Right renal cortex interstitium (tissue), 3 donors: Measurements from ENCODE around the gene XYLT1. TPM values are rescaled to one million over a fixed set of nuclear protein-coding genes. Genes with fewer than 3 reads are reported as not detected.
"Not testable (repeated sequence)": the region's sequence is repeated elsewhere in the genome, so short reads cannot be mapped to it uniquely, and the experiment has no call there.

ENCODE experiments used
- DNase-seq, 3 donors: peaks; one replicate each; pipeline ENCODE4 v3.0.0-alpha.2; 2013; ENCODE audit warnings: low read depth in 3 of 3, low spot score in 2 of 3
- polyA plus RNA-seq, 3 donors: library from polyadenylated mRNA; unstranded; fragments of 120-200 nt; gene quantifications; one replicate each; pipeline ENCODE4 v1.2.1, GENCODE V29; 2013; ENCODE audit not compliant: insufficient read length in 3 of 3

XYLT1 gene
- polyA plus RNA-seq, 3 donors = 7.4 to 8.5 (median 8.1) TPM

GRCh38 chr16:17488506-17488905 is 17.7 kb upstream of the XYLT1 start:
- no peak for DNase-seq

- DNase-seq = no peak
Observed at GRCh38 chr16:17483351-17483750, 12.6 kb upstream of the XYLT1 start.

DNA sequence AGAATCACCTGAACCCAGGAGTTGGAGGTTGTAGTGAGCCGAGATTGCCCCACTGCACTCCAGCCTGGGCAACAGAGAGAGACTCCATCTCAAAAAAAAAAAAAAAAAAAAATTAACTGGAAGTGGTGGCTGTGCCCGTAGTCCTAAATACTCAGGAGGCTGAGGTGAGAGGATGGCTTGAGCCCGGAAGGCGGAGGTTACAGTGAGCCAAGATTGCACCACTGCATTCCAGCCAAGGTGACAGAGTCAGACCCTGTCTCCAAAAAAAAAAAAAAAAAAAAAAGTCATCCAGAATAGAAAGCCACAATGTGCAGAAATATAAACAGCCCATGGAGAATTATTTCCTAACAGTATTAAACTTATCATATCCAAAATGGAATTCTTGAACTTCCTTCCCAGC is 11.6 kb upstream of the XYLT1 start:
- not testable (repeated sequence) for DNase-seq

- DNase-seq = no peak
Observed at GRCh38 chr16:17481736-17482135, 11.0 kb upstream of the XYLT1 start.

DNA sequence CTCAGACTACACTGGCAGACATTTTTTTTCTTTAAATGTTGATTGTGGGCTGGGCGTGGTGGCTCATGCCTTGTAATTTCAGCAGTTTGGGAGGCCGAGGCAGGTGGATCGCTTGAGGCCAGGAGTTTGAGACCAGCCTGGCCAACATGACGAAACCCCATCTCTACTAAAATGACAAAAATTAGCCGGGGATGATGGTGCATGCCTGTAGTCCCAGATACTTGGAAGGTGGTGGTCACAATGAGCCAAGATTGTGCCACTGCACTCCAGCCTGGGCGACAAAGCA is 6.4 kb upstream of the XYLT1 start:
- DNase-seq = not testable (repeated sequence)

DNA sequence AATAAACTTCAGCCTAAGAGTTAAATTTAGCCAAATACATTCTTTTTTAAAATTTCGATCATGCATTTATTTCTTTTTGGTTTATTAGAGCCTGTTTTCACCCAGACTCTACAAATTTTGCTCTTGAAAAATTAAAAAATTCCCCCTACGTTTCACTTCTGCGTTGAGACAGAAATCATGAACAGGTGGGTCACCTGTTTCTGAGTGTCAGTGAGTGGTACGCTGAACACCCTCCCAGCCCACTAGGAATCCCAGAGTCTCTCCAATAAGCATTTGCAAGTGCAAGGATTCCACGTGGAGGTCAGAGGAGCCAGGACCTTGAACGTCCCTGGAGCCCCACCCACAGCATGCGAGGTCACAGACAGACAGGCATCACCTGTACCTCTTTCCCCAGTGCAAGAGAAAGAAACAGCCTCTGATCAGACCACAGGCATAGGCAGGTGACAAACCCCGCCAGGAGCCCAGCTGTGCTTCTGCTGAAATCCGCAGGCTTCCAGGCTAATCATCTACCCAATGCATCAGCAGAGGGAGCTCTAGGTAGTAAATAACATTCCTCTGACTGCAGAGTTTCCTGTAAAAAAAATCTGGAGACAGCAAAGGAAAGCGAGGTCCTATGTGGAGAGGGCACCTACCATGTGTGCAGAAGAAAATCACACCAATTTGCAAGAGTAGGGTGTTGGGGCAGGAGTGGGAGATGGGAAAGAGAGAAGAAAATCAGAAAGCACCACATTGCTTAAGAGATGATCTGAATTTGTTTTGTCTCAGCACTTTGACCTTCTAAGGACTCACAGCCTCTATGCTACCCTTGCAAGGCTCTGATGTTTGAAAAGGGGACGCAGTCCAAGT is 5.9 kb upstream of the XYLT1 start:
- DNase-seq = peak in 1 of 3 donors; percentile 61

GRCh38 chr16:17475104-17475503 is 4.3 kb upstream of the XYLT1 start:
- no peak for DNase-seq

- no peak for DNase-seq
Observed at GRCh38 chr16:17474572-17474971, 3.8 kb upstream of the XYLT1 start.

- DNase-seq = no peak
Observed at GRCh38 chr16:17474037-17474436, 3.3 kb upstream of the XYLT1 start.

DNA sequence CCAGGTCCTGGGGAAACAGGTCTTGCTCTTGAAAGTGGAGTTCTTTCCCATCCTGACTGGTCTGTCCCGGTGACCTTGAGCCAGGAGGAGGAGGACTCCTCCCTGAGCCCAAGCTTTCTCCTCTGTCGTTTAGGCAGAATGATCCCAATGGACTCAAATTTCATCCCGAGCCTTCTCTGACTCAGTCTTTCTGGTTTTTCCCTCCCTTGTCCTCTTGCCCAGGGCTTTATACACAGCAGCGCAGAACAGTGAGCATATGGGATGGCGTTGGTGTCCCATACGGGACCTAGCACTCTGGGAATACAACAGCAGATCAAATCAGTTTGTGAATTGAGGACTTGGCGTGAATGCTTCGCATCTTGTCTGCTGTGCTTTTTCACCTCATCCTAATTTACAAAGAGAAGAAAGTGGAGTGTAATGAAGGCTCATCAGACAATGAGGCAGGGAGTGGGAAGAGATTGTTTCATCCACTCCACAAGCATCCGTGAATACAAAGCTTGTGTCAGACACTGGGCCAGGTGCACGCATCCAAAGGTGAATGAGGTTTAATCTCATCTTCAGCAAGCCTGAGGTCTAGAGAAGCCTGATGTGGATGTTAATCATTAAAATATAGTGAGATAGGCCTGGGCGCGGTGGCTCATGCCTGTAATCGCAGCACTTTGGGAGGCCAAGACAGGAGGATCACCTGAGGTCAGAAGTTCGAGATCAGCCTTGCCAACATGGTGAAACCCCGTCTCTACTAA is 1.1 kb upstream of the XYLT1 start:
- no peak for DNase-seq

DNA sequence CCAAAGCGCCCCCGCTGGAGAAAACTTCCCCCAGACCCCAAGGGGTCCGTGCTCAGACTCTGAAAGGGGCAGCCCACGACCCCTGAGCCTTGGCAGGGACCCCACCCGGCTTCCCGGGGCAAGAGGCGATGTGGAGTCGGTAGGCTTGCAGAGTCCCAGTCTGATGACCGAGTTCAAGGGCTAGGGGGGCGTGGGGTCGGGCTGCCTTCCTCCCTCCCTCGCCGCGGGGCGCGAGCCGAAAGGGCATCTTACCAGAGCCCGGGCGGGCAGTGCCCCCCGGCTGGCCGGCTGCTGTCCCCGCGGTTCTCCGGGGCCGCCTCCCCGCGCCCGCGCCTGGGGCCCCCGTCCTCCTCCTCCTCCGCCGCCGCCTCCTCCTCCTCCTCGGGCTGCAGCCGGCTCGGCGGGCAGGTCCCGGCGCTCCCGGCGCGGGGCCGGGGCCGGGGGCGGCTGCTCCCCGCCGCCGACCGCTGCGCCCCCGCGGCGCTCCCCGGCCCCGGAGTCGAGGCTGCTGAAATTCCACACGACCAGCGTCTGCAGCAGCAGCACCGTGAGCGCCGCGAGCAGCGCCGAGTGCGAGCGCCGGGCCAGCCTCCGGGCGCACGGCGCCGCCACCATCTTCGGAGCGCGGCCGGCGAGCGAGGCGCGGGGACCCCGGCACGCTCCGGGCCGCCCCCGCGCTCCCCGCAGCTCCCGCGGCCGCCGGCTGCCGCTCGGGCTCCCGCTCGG is 415 bp downstream of the XYLT1 start:
- no peak for DNase-seq

GRCh38 chr16:17469741-17470181 is 999 bp downstream of the XYLT1 start:
- no peak for DNase-seq

GRCh38 chr16:17469011-17469740 is 1.6 kb downstream of the XYLT1 start:
- DNase-seq = no peak

GRCh38 chr16:17468611-17469010 is 2.1 kb downstream of the XYLT1 start:
- no peak for DNase-seq

DNA sequence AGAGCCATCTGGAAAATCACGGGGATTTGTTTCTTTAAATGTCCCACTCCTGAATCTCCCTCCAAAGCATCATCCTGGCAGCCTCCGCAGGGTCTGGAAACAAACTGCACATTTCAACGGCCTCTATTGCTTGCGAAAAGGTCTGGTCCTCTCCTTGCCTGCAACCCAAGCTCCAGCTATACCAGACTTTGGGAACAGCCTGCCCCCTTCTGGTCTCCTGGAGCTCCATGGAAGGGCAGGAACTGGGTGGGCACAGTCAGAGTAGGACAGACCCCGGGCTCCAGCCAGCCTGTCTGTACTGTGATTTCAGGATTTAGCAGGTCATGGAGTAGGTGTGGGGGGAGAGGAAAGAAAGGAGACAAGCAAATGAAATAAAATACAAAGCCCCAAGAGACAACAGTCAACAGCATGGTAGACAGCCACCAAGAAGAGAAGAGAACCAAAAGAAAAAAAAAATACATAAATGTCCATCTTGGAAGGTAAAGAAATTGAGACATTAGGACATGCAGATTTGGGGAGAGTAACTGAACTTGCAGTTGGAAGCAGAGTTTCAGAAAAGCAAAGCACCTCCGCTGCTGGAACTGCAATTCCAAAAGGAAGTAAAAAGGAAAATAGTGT is 2.7 kb downstream of the XYLT1 start:
- peak in 1 of 3 donors; percentile 65 for DNase-seq

DNA sequence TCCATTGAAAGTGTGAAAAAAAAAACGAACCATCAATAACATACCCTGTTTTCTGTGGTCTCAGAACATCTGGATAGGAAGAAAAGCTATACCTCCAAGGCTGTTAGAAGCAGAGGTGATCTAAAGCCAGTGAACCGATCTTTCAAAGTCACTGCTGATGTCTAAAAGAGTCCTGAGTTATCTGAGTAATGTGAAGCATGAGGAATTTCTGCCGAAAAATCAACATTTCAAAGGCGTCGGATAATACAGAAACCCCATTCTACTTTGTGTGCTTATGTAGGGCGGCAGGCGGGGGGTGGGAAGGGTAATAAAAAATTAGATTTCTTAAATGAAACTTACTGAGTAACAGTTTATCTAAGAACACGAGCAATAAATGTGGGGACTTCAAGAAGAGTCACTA is 3.9 kb downstream of the XYLT1 start:
- no peak for DNase-seq

DNA sequence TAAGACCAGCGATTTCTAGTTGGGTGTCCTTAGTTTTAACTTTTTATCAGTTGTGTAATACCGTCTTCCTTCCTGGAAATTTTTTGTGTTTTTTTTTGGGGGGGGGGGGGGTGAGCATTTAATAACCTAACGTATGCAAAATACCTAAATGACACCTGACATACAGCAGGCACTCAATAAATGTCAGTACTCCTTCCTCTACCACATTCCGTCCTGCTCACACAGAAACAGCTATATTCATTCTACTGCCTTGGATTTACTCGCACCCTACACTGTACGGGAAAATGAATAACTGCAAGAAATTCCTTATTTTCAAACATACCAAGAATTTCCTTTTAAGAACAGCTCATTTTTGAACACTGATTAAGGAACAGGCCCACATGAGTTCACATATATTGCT is 5.3 kb downstream of the XYLT1 start:
- no peak for DNase-seq

GRCh38 chr16:17463335-17463734 is 7.4 kb downstream of the XYLT1 start:
- no peak for DNase-seq

GRCh38 chr16:17461951-17462729 is 8.6 kb downstream of the XYLT1 start:
- DNase-seq = no peak

- DNase-seq = no peak
Observed at GRCh38 chr16:17460890-17461289, 9.9 kb downstream of the XYLT1 start.
